Mucosa of rectum (tissue), 2 donors: Measurements from ENCODE around the gene NPEPL1.
"Not testable (repeated sequence)": the region's sequence is repeated elsewhere in the genome, so short reads cannot be mapped to it uniquely, and the experiment has no call there.

Experiments used
- H3K27ac ChIP-seq, 2 donors: one replicate each; pipeline ENCODE4 v1.7.0; 2013; ENCODE audit warnings: inconsistent platforms in 2 of 2, low read depth in 2 of 2, low read length in 2 of 2
- H3K27me3 ChIP-seq, 2 donors: one replicate each; pipeline ENCODE4 v1.7.0; 2013; ENCODE audit warnings: low read length in 2 of 2; ENCODE audit not compliant: control insufficient read depth in 2 of 2, insufficient read depth in 2 of 2
- H3K36me3 ChIP-seq, 2 donors: one replicate each; pipeline ENCODE4 v1.7.0; 2013; ENCODE audit warnings: low read length in 2 of 2; ENCODE audit not compliant: control insufficient read depth in 2 of 2, insufficient read depth in 2 of 2
- H3K4me1 ChIP-seq, 2 donors: one replicate each; pipeline ENCODE4 v1.7.0; 2013; ENCODE audit warnings: low read length in 2 of 2, mild to moderate bottlenecking in 1 of 2; ENCODE audit not compliant: control insufficient read depth in 2 of 2, insufficient read depth in 2 of 2
- H3K4me3 ChIP-seq, 2 donors: one replicate each; pipeline ENCODE4 v1.7.0; 2013; ENCODE audit warnings: low read length in 2 of 2
- H3K9ac ChIP-seq, 2 donors: one replicate each; pipeline ENCODE4 v1.7.0; 2013; ENCODE audit warnings: low read length in 2 of 2, low read depth in 1 of 2, mild to moderate bottlenecking in 1 of 2
- H3K9me3 ChIP-seq, 2 donors: one replicate each; pipeline ENCODE4 v1.7.0; 2013; ENCODE audit warnings: low read length in 2 of 2; ENCODE audit not compliant: control insufficient read depth in 2 of 2
- donor health status: healthy.
- donor health status: Normal muscosa, but diverticular disease.

The NPEPL1 gene

GRCh38 chr20:58749098-58749769 is 56.6 kb downstream of the NPEPL1 start:
- H3K36me3 ChIP-seq: no peaks in the 10 kb centered on the region
- H3K27ac ChIP-seq: no peak overlapping the region
- H3K4me3 ChIP-seq: no peak overlapping the region
- no peaks in the 10 kb centered on the region for H3K9me3 ChIP-seq
- H3K9ac ChIP-seq: no peak overlapping the region
- H3K27me3 ChIP-seq: peaks cover 0 to 3% of the 10 kb centered on the region in 2 donors
- H3K4me1 ChIP-seq: no peaks in the 10 kb centered on the region

GRCh38 chr20:58749979-58750378 is 57.4 kb downstream of the NPEPL1 start:
- H3K9me3 ChIP-seq: no peaks in the 10 kb centered on the region
- H3K36me3 ChIP-seq: no peaks in the 10 kb centered on the region
- H3K9ac ChIP-seq: no peak overlapping the region
- H3K27ac ChIP-seq: no peak overlapping the region
- peaks cover 0 to 3% of the 10 kb centered on the region in 2 donors for H3K27me3 ChIP-seq
- H3K4me1 ChIP-seq: no peaks in the 10 kb centered on the region
- no peak overlapping the region for H3K4me3 ChIP-seq

DNA sequence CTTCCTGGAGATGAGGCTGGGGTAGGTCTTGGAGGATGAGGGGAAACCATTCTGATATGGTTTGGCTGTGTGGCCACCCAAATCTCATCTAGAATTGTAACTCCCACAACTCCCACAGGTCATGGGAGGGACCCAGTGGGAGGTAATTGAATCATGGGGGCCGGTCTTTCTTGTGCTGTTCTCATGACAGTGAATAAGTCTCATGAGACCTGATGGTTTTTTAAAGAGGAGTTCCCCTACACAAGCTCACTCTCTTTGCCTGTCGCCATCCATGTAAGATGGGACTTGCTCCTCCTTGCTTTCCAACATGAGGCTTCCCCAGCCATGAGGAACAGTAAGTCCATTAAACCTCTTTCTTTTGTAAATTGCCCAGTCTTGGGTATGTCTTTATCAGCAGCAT is 58.1 kb downstream of the NPEPL1 start:
- H3K4me3 ChIP-seq, H3K4me1 ChIP-seq, H3K27ac ChIP-seq, H3K9ac ChIP-seq, H3K27me3 ChIP-seq, H3K36me3 ChIP-seq, H3K9me3 ChIP-seq: not testable (repeated sequence)

DNA sequence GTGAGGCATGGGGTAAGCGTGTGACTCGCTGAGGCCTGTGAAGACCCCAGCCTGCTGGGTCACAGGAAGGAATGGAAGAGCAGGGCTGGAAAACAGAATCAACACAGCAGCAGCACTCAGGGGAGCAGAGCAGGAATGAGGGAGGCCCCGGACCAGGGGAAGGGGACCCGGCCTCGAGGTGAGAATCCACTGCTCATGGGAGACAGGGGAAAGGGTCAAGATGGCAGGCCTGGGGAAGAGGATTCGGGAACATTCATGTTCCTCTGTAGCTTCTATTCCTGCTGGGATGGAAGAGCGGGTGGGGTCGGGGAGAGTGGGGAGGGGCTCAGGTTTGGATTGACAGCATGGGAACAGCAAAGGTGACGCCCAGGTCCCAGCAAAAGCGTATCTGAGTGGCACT is 59.4 kb downstream of the NPEPL1 start:
- Histone ChIP-seq H3K27me3 (peaks cover 0 to 3% of the 10 kb centered on the region in 2 donors), H3K27ac (no peak overlapping the region), H3K9me3 (no peaks in the 10 kb centered on the region), H3K36me3 (no peaks in the 10 kb centered on the region), H3K4me1 (no peaks in the 10 kb centered on the region), H3K4me3 (no peak overlapping the region), H3K9ac (no peak overlapping the region)

DNA sequence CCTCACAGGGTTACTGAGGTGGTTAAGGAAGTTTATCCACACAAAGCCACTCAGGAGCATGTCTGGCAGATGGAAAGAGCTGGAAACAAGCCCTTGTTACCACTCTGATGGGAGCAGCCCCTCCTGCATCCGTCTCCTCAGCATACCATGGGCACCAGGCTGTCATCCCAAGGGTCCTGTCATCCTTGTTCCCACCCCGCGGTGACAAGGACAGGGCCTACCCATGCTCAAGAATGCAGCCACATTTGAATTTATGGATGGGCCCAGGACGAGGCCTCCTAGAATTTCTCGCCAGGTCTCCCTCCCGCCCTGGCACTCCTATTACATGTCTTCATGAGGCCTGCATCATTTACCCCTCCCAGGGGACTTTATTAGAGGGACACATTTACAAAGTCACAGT is 60.0 kb downstream of the NPEPL1 start:
- H3K27me3 ChIP-seq: peaks cover 0 to 3% of the 10 kb centered on the region in 2 donors
- H3K36me3 ChIP-seq: no peaks in the 10 kb centered on the region
- H3K9me3 ChIP-seq: no peaks in the 10 kb centered on the region
- no peak overlapping the region for H3K4me3 ChIP-seq
- no peaks in the 10 kb centered on the region for H3K4me1 ChIP-seq
- H3K9ac ChIP-seq: no peak overlapping the region
- no peak overlapping the region for H3K27ac ChIP-seq

DNA sequence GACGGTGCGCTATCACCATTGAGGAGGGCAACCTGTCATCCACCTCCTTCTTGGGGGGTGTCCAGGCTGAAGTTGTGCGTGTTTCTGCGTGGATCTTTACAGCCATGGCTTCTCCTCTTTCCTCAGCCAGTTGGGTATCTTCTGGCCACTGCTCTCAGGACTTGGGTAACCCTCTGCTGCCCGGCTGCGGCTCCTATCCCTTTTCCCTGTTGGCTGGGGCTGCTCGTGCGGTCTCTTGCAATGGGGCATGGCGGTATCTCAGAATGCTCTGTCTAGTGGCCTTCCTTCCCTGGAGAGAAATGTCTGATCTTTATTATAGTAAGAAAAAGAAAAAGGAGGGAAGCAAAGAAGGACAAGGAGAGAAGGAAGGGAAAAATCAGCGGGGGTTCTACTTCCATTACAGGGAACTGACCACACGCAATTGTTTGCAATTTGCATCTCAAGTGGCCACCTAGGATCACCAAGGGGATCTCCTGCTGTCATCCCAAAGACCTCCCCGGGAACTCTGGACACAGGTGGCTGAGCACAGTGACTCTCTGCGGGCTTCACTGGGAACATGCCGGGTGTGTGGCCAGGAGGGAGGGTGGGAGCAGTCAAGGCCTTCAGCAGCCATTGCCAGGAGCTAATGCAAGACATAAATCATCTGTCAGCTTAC is 60.8 kb downstream of the NPEPL1 start:
- no peak overlapping the region for H3K4me3 ChIP-seq
- H3K27ac ChIP-seq: no peak overlapping the region
- H3K9ac ChIP-seq: no peak overlapping the region
- peaks cover 0 to 3% of the 10 kb centered on the region in 2 donors for H3K27me3 ChIP-seq
- no peaks in the 10 kb centered on the region for H3K9me3 ChIP-seq
- no peaks in the 10 kb centered on the region for H3K4me1 ChIP-seq
- no peaks in the 10 kb centered on the region for H3K36me3 ChIP-seq

GRCh38 chr20:58753922-58754551 is 61.4 kb downstream of the NPEPL1 start:
- Histone ChIP-seq H3K27ac (no peak overlapping the region), H3K4me1 (no peaks in the 10 kb centered on the region), H3K27me3 (peaks cover 0 to 3% of the 10 kb centered on the region in 2 donors), H3K36me3 (no peaks in the 10 kb centered on the region), H3K4me3 (no peak overlapping the region), H3K9me3 (no peaks in the 10 kb centered on the region), H3K9ac (no peak overlapping the region)

DNA sequence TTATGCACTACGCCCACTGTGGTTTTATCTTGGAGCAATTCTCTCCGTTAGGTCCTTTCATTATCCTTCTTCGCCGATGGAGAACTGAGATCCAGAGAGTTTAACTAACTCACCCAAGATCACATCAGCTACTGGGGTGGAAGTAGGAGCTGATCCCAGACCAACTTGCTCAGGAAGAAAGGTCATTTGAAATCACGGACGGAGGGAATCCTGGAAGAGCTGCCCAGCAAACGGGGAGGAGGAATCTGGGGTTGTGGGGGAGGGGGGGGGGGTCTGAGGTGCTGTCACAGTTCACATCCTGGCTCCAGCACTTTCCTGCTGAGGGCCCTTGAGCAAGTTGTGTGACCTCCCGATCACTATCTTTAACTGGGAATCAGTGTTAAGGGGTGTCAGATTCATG is 62.0 kb downstream of the NPEPL1 start:
- no peaks in the 10 kb centered on the region for H3K36me3 ChIP-seq
- H3K9me3 ChIP-seq: no peaks in the 10 kb centered on the region
- H3K27me3 ChIP-seq: no peaks in the 10 kb centered on the region
- H3K4me3 ChIP-seq: no peak overlapping the region
- H3K4me1 ChIP-seq: no peaks in the 10 kb centered on the region
- no peak overlapping the region for H3K27ac ChIP-seq
- H3K9ac ChIP-seq: no peak overlapping the region

GRCh38 chr20:58755062-58755697 is 62.6 kb downstream of the NPEPL1 start:
- no peaks in the 10 kb centered on the region for H3K27me3 ChIP-seq
- H3K36me3 ChIP-seq: no peaks in the 10 kb centered on the region
- no peak overlapping the region for H3K4me3 ChIP-seq
- H3K4me1 ChIP-seq: no peaks in the 10 kb centered on the region
- H3K9me3 ChIP-seq: no peaks in the 10 kb centered on the region
- no peak overlapping the region for H3K27ac ChIP-seq
- H3K9ac ChIP-seq: no peak overlapping the region

DNA sequence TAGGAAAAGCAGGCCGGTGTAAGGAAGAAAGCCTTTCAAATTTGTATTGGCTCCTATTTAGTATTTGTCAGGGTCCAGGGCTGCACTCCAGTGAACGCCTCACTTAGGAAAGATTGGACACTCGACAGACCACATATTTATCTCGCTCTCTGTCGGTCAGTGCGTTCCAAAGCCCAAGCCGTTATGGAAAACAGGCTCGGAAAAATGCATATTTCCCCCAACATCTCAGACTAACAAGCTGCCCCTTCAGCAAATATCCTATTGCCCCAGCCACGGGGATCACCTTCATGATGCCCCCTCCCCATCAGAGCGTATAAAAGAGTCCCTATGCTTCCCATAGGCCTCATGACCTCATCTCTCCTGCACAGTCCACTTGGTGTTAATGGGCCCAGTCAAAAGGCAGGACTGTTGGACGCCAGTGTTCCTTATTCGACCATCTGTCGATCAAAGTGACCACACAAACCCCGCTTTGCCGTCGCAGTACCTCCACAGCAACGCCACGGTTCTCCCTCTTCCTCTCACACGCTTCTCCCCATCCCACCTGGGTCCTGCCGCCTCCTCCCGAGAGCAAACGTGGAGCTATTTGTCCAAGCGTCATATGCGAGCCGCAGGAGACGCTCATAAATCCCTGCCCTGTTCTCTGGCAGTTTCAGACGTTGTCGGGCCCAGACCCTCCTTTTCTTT is 63.3 kb downstream of the NPEPL1 start:
- H3K9ac ChIP-seq: no peak overlapping the region
- H3K9me3 ChIP-seq: no peaks in the 10 kb centered on the region
- H3K27me3 ChIP-seq: no peaks in the 10 kb centered on the region
- no peak overlapping the region for H3K4me3 ChIP-seq
- H3K36me3 ChIP-seq: no peaks in the 10 kb centered on the region
- no peak overlapping the region for H3K27ac ChIP-seq
- no peaks in the 10 kb centered on the region for H3K4me1 ChIP-seq
